Islet precursor cell (in vitro differentiated cells): ENCODE results near the gene ETV6.

Source experiments
- DNase-seq: peaks from one replicate; pipeline ENCODE4 v3.0.0-alpha.2; 2018

Gene ETV6

GRCh38 chr12:11672256-11673191 lies 23.1 kb downstream of the ETV6 start:
- DNase-seq = no peak

GRCh38 chr12:11673666-11674461 lies 24.4 kb downstream of the ETV6 start:
- no peak for DNase-seq

- DNase-seq = no peak
These were observed 25.5 kb downstream of the ETV6 start for GRCh38 chr12:11674894-11675390.

- DNase-seq = peak; percentile 67
These were observed 26.6 kb downstream of the ETV6 start for GRCh38 chr12:11676052-11676451.

GRCh38 chr12:11677093-11677492 lies 27.6 kb downstream of the ETV6 start:
- peak; percentile 46 for DNase-seq

GRCh38 chr12:11677752-11678151 lies 28.3 kb downstream of the ETV6 start:
- peak; percentile 42 for DNase-seq

- peak; percentile 35 for DNase-seq
These were observed 29.3 kb downstream of the ETV6 start for GRCh38 chr12:11678781-11679180.

- DNase-seq = no peak
These were observed 31.7 kb downstream of the ETV6 start for GRCh38 chr12:11681207-11681606.

GRCh38 chr12:11681695-11682094 lies 32.2 kb downstream of the ETV6 start:
- DNase-seq = peak; percentile 1

GRCh38 chr12:11684393-11684792 lies 34.9 kb downstream of the ETV6 start:
- no peak for DNase-seq

GRCh38 chr12:11684811-11685210 lies 35.3 kb downstream of the ETV6 start:
- DNase-seq = peak; percentile 54

- DNase-seq = no peak
These were observed 35.8 kb downstream of the ETV6 start for GRCh38 chr12:11685316-11685715.

GRCh38 chr12:11685716-11686115 lies 36.2 kb downstream of the ETV6 start:
- peak; percentile 8 for DNase-seq

- DNase-seq = peak; percentile 49
These were observed 36.6 kb downstream of the ETV6 start for GRCh38 chr12:11686120-11686519.

- DNase-seq = no peak
These were observed 38.1 kb downstream of the ETV6 start for GRCh38 chr12:11687528-11687927.

GRCh38 chr12:11688379-11688778 lies 38.9 kb downstream of the ETV6 start:
- DNase-seq = peak; percentile 59

GRCh38 chr12:11688831-11689230 lies 39.4 kb downstream of the ETV6 start:
- peak; percentile 44 for DNase-seq

- peak; percentile 84 for DNase-seq
These were observed 40.2 kb downstream of the ETV6 start for GRCh38 chr12:11689591-11690186.

GRCh38 chr12:11693067-11693466 lies 43.6 kb downstream of the ETV6 start:
- DNase-seq = no peak

- no peak for DNase-seq
These were observed 44.1 kb downstream of the ETV6 start for GRCh38 chr12:11693601-11694000.

- no peak for DNase-seq
These were observed 45.1 kb downstream of the ETV6 start for GRCh38 chr12:11694528-11694927.

GRCh38 chr12:11695321-11695720 lies 45.8 kb downstream of the ETV6 start:
- DNase-seq = peak; percentile 38

- DNase-seq = no peak
These were observed 46.6 kb downstream of the ETV6 start for GRCh38 chr12:11696084-11696483.
